EH (cell line): ENCODE results near the gene TRIM54.
"Not testable (repeated sequence)": the region's sequence is repeated elsewhere in the genome, so short reads cannot be mapped to it uniquely, and the experiment has no call there.

Experiments
- DNase-seq: peaks from one replicate; pipeline ENCODE4 v3.0.0-alpha.2; 2015; ENCODE audit warnings: low read depth

The TRIM54 gene

GRCh38 chr2:27284996-27285395 lies 2.8 kb downstream of the TRIM54 start:
- no peak for DNase-seq

- no peak for DNase-seq
Measured at GRCh38 chr2:27285481-27285880, 3.3 kb downstream of the TRIM54 start.

- DNase-seq: no peak
Measured at GRCh38 chr2:27288610-27289009, 6.4 kb downstream of the TRIM54 start.

- DNase-seq: no peak
Measured at GRCh38 chr2:27290549-27290948, 8.3 kb downstream of the TRIM54 start.

- DNase-seq: no peak
Measured at GRCh38 chr2:27291865-27292264, 9.6 kb downstream of the TRIM54 start.

GRCh38 chr2:27294928-27295327 lies 12.7 kb downstream of the TRIM54 start:
- DNase-seq: no peak

GRCh38 chr2:27296481-27296880 lies 14.3 kb downstream of the TRIM54 start:
- no peak for DNase-seq

GRCh38 chr2:27297195-27297594 lies 15.0 kb downstream of the TRIM54 start:
- no peak for DNase-seq

- peak; percentile 56 for DNase-seq
Measured at GRCh38 chr2:27298391-27299080, 16.3 kb downstream of the TRIM54 start.

- DNase-seq: not testable (repeated sequence)
Measured at GRCh38 chr2:27300606-27301005, 18.4 kb downstream of the TRIM54 start.

- DNase-seq: peak; percentile 78
Measured at GRCh38 chr2:27303093-27304025, 21.1 kb downstream of the TRIM54 start.

GRCh38 chr2:27304488-27305240 lies 22.4 kb downstream of the TRIM54 start:
- no peak for DNase-seq

GRCh38 chr2:27305516-27305915 lies 23.3 kb downstream of the TRIM54 start:
- DNase-seq: no peak

GRCh38 chr2:27306136-27306535 lies 23.9 kb downstream of the TRIM54 start:
- DNase-seq: no peak

- no peak for DNase-seq
Measured at GRCh38 chr2:27306573-27307286, 24.5 kb downstream of the TRIM54 start.

- DNase-seq: no peak
Measured at GRCh38 chr2:27307287-27307544, 25.0 kb downstream of the TRIM54 start.

GRCh38 chr2:27307545-27308358 lies 25.5 kb downstream of the TRIM54 start:
- no peak for DNase-seq

- peak; percentile 59 for DNase-seq
Measured at GRCh38 chr2:27308359-27308881, 26.2 kb downstream of the TRIM54 start, which contains the start of gene UCN. Gene UCN, minus strand, starts transcription at chr2:27308445. Its CDS starts 550 bp downstream, at chr2:27307895.

- DNase-seq: no peak
Measured at GRCh38 chr2:27309651-27310050, 27.4 kb downstream of the TRIM54 start.

GRCh38 chr2:27312152-27312551 lies 29.9 kb downstream of the TRIM54 start:
- DNase-seq: no peak
